Fibroblast of lung (primary cell): ENCODE measurements around the gene COL4A1.

Experiments
- EZH2 ChIP-seq: IDR thresholded peaks from 2 replicates; pipeline ENCODE4 v1.5.1; 2012; ENCODE audit warnings: low read length, control low read depth, mild to moderate bottlenecking; ENCODE audit errors: missing control alignments
- TF ChIP-seq, protein P1 (sequence below), 2 donors: IDR thresholded peaks in 1 of 2; conservative IDR thresholded peaks in 1 of 2; 1 replicate in 1 of 2; 2 replicates in 1 of 2; pipeline ENCODE4 v1.5.1; 2011 to 2012; ENCODE audit warnings: low read length in 2 of 2, control low read depth in 1 of 2, inconsistent platforms in 1 of 2, low read depth in 1 of 2, mild to moderate bottlenecking in 1 of 2

DNA sequence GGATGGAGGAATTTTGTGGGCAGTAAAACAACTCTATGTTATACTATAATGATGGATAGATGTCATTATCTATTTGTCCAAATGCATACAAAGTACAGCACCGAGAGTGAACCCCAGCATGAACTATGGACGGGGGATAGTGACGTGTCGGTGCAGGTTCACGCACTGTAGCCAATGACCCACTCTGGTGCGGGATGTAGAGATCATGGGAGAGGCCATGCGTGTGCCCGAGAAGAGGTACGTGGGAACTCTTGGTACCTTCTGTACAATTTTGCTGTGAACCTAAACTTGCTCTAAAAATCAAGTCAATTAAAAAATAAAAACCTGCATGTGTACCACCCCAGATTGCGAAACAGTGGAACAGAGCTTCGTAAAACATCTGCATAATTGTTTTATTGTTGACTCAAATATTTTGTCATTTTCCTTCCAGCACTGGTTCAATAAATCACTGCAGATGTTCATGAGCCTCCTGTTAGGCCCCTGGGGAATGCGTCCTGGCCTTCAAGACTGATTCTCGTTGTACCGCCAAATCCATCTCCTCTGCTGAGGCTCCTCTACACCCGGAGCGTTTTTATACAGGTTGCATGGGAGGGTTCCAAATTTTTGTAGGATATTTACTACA, 30.9 kb downstream of the COL4A1 start:
- TF ChIP-seq, protein P1, sequence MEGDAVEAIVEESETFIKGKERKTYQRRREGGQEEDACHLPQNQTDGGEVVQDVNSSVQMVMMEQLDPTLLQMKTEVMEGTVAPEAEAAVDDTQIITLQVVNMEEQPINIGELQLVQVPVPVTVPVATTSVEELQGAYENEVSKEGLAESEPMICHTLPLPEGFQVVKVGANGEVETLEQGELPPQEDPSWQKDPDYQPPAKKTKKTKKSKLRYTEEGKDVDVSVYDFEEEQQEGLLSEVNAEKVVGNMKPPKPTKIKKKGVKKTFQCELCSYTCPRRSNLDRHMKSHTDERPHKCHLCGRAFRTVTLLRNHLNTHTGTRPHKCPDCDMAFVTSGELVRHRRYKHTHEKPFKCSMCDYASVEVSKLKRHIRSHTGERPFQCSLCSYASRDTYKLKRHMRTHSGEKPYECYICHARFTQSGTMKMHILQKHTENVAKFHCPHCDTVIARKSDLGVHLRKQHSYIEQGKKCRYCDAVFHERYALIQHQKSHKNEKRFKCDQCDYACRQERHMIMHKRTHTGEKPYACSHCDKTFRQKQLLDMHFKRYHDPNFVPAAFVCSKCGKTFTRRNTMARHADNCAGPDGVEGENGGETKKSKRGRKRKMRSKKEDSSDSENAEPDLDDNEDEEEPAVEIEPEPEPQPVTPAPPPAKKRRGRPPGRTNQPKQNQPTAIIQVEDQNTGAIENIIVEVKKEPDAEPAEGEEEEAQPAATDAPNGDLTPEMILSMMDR (conservative IDR thresholded peaks at IDR 0.05 in 1 of 2, IDR thresholded peaks at IDR 0.05 in 1 of 2; ENCODE audit: low read depth in 1 of 2, low read length in 2 of 2), result no peak
- no peak for TF ChIP-seq EZH2
